ENCODE results near the gene TFB1M.
A peak's percentile ranks its signal among the peaks of the same experiment; 100 is the strongest.
"Not testable (repeated sequence)": the region's sequence is repeated elsewhere in the genome, so short reads cannot be mapped to it uniquely, and the experiment has no call there.

TFB1M gene

GRCh38 chr6:155340464-155341129 lies 26.3 kb upstream of the TFB1M start:
- no peak for TF ChIP-seq POLR2A (IDR thresholded peaks at IDR 0.05; ENCODE audit: low read depth, low read length)
- DNase-seq (ENCODE audit: insufficient read length, low spot score) = no peak
- FAIRE-seq = no peak

GRCh38 chr6:155339929-155340328 lies 25.6 kb upstream of the TFB1M start:
- not testable (repeated sequence) for FAIRE-seq

GRCh38 chr6:155338237-155338636 lies 24.0 kb upstream of the TFB1M start:
- not testable (repeated sequence) for FAIRE-seq; DNase-seq (ENCODE audit: insufficient read length, low spot score)

More at GRCh38 chr6:155339929-155340328, 25.6 kb upstream of the TFB1M start:
- DNase-seq (ENCODE audit: insufficient read length, low spot score) = not testable (repeated sequence)

GRCh38 chr6:155335265-155335664 lies 21.0 kb upstream of the TFB1M start:
- no peak for FAIRE-seq
- no peak for TF ChIP-seq POLR2A (IDR thresholded peaks at IDR 0.05; ENCODE audit: low read depth, low read length)
- DNase-seq (ENCODE audit: insufficient read length, low spot score) = no peak

- FAIRE-seq; DNase-seq (ENCODE audit: insufficient read length, low spot score): not testable (repeated sequence)
These were observed 19.8 kb upstream of the TFB1M start for GRCh38 chr6:155334073-155334472.

GRCh38 chr6:155333414-155333813 lies 19.1 kb upstream of the TFB1M start:
- no peak for TF ChIP-seq POLR2A (IDR thresholded peaks at IDR 0.05; ENCODE audit: low read depth, low read length)
- FAIRE-seq (no peak), DNase-seq (ENCODE audit: insufficient read length, low spot score) (no peak)

GRCh38 chr6:155330922-155331321 lies 16.6 kb upstream of the TFB1M start:
- DNase-seq (ENCODE audit: insufficient read length, low spot score) (no peak), FAIRE-seq (no peak)
- no peak for TF ChIP-seq POLR2A (IDR thresholded peaks at IDR 0.05; ENCODE audit: low read depth, low read length)

GRCh38 chr6:155330133-155330734 lies 15.9 kb upstream of the TFB1M start:
- DNase-seq (ENCODE audit: insufficient read length, low spot score) (no peak), FAIRE-seq (no peak)
- TF ChIP-seq POLR2A (IDR thresholded peaks at IDR 0.05; ENCODE audit: low read depth, low read length) = no peak

- TF ChIP-seq POLR2A (IDR thresholded peaks at IDR 0.05; ENCODE audit: low read depth, low read length) = no peak
These were observed 15.3 kb upstream of the TFB1M start for GRCh38 chr6:155329460-155330132.

GRCh38 chr6:155328539-155329459 lies 14.5 kb upstream of the TFB1M start:
- FAIRE-seq = no peak
- no peak for TF ChIP-seq POLR2A (IDR thresholded peaks at IDR 0.05; ENCODE audit: low read depth, low read length)
- no peak for DNase-seq (ENCODE audit: insufficient read length, low spot score)

More at GRCh38 chr6:155329460-155330132, 15.3 kb upstream of the TFB1M start:
- DNase-seq (ENCODE audit: insufficient read length, low spot score) (no peak), FAIRE-seq (no peak)

GRCh38 chr6:155328074-155328538 lies 13.8 kb upstream of the TFB1M start:
- no peak for TF ChIP-seq POLR2A (IDR thresholded peaks at IDR 0.05; ENCODE audit: low read depth, low read length)
- no peak for DNase-seq (ENCODE audit: insufficient read length, low spot score)
- no peak for FAIRE-seq

- no peak for DNase-seq (ENCODE audit: insufficient read length, low spot score)
- FAIRE-seq = peak; percentile 87
- TF ChIP-seq POLR2A (IDR thresholded peaks at IDR 0.05; ENCODE audit: low read depth, low read length) = no peak
These were observed 13.2 kb upstream of the TFB1M start for GRCh38 chr6:155327326-155328073.
